Activated CD8-positive, alpha-beta T cell treated with anti-CD3 and anti-CD28 coated beads, Interleukin-2, amount 10 ng/mL, durations not matched to agents 7 days and 5 days (primary cell): ENCODE data around the gene TXLNB. TPM values are rescaled to one million over a fixed set of nuclear protein-coding genes. Genes with fewer than 3 reads are reported as not detected.
"Not testable (repeated sequence)": the region's sequence is repeated elsewhere in the genome, so short reads cannot be mapped to it uniquely, and the experiment has no call there.

Experiments used
- ATAC-seq: fragments of 150-1000 bp; cut with Tn5 transposase; one replicate; pipeline ENCODE4 v1.10.0; 2021; ENCODE audit warnings: moderate library complexity
- CTCF ChIA-PET: fragments of 350-600 bp; sonication (Branson Sonifier 250); formaldehyde crosslinking; loops from one replicate; lab custom pipeline; 2021; ENCODE audit warnings: antibody characterized with exemption; lab: Charles Lee
- POLR2A ChIA-PET: fragments of 350-600 bp; sonication (Branson Sonifier 250); formaldehyde crosslinking; loops from one replicate; lab custom pipeline; 2021; ENCODE audit warnings: antibody characterized with exemption; lab: Charles Lee
- DNase-seq: peaks from one replicate; pipeline ENCODE4 v3.0.0-alpha.2; 2020
- H3K27ac Mint-ChIP-seq: one replicate; pipeline ENCODE4 v1.8.0; 2021; ENCODE audit warnings: mild to moderate bottlenecking, mixed read lengths
- H3K27me3 Mint-ChIP-seq: one replicate; pipeline ENCODE4 v1.8.0; 2021; ENCODE audit warnings: low read depth, mixed read lengths
- H3K36me3 Mint-ChIP-seq: one replicate; pipeline ENCODE4 v1.8.0; 2021; ENCODE audit warnings: low read depth, mixed read lengths
- H3K4me1 Mint-ChIP-seq: one replicate; pipeline ENCODE4 v1.8.0; 2021; ENCODE audit warnings: low read depth, mixed read lengths
- H3K4me3 Mint-ChIP-seq: one replicate; pipeline ENCODE4 v1.8.0; 2021; ENCODE audit warnings: mild to moderate bottlenecking, mixed read lengths
- H3K9me3 Mint-ChIP-seq: one replicate; pipeline ENCODE4 v1.8.0; 2022; ENCODE audit warnings: mixed read lengths; ENCODE audit not compliant: insufficient read depth
- total RNA-seq, 2 experiments: library from RNA; stranded (reverse); gene quantifications; one replicate each; pipeline ENCODE4 v1.2.3, GENCODE V29; 2021

TXLNB gene
- total RNA-seq, 2 experiments from 2014 or later, result 0.37 to 0.65 TPM

- CTCF ChIA-PET, result interaction anchor here (1.1 kb wide), 1 partner anchor 18 kb away, joined by 3 read pairs; no protein-coding TSS in a partner anchor
- Mint-ChIP-seq H3K4me3 (no peak overlapping the region), H3K9me3 (peaks cover 5% of the 10 kb centered on the region), H3K4me1 (peaks cover 7% of the 10 kb centered on the region), H3K36me3 (no peaks in the 10 kb centered on the region), H3K27ac (no peak overlapping the region), H3K27me3 (no peaks in the 10 kb centered on the region)
- POLR2A ChIA-PET, result interaction anchor here (1.7 kb wide), 1 partner anchor 21 kb away, joined by 5 read pairs; no protein-coding TSS in a partner anchor
- DNase-seq (no peak), ATAC-seq (no peak)
Observed at GRCh38 chr6:139311831-139312230, 20.0 kb upstream of the TXLNB start.

GRCh38 chr6:139308936-139309603 is 17.3 kb upstream of the TXLNB start:
- DNase-seq, result no peak
- ChIA-PET CTCF (no interaction called here), POLR2A (no interaction called here)
- Mint-ChIP-seq H3K9me3 (no peaks in the 10 kb centered on the region), H3K27me3 (peaks cover 4% of the 10 kb centered on the region), H3K27ac (no peak overlapping the region), H3K4me1 (no peaks in the 10 kb centered on the region), H3K4me3 (no peak overlapping the region), H3K36me3 (no peaks in the 10 kb centered on the region)
- no peak for ATAC-seq

- peaks cover 4% of the 10 kb centered on the region for H3K27me3 Mint-ChIP-seq
- no peaks in the 10 kb centered on the region for H3K36me3 Mint-ChIP-seq
- ATAC-seq (no peak), DNase-seq (no peak)
- no peak overlapping the region for H3K4me3 Mint-ChIP-seq
- POLR2A ChIA-PET, result no interaction called here
- no peaks in the 10 kb centered on the region for H3K9me3 Mint-ChIP-seq
- no peak overlapping the region for H3K27ac Mint-ChIP-seq
- no peaks in the 10 kb centered on the region for H3K4me1 Mint-ChIP-seq
- CTCF ChIA-PET, result no interaction called here
Observed at GRCh38 chr6:139308286-139308916, 16.6 kb upstream of the TXLNB start.

GRCh38 chr6:139306291-139306981 is 14.6 kb upstream of the TXLNB start:
- no peaks in the 10 kb centered on the region for H3K9me3 Mint-ChIP-seq
- peaks cover 6% of the 10 kb centered on the region for H3K27me3 Mint-ChIP-seq
- CTCF ChIA-PET, result interaction anchor here (1.5 kb wide), 1 partner anchor 30 kb away, joined by 5 read pairs; no protein-coding TSS in a partner anchor
- H3K4me3 Mint-ChIP-seq, result no peak overlapping the region
- no peaks in the 10 kb centered on the region for H3K36me3 Mint-ChIP-seq
- DNase-seq, result no peak
- no peak overlapping the region for H3K27ac Mint-ChIP-seq
- no peak for ATAC-seq
- no peaks in the 10 kb centered on the region for H3K4me1 Mint-ChIP-seq
- POLR2A ChIA-PET, result interaction anchor here (1.1 kb wide), 1 partner anchor 14 kb away, joined by 3 read pairs; the partner anchor contains the start of gene TXLNB

GRCh38 chr6:139303185-139303584 is 11.4 kb upstream of the TXLNB start:
- Mint-ChIP-seq H3K27me3 (peaks cover 6% of the 10 kb centered on the region), H3K36me3 (no peaks in the 10 kb centered on the region), H3K27ac (no peak overlapping the region), H3K9me3 (no peaks in the 10 kb centered on the region), H3K4me3 (no peak overlapping the region), H3K4me1 (no peaks in the 10 kb centered on the region)
- CTCF ChIA-PET, result interaction anchor here (2.3 kb wide), 1 partner anchor 11 kb away, joined by 10 read pairs; the partner anchor contains the start of gene TXLNB
- POLR2A ChIA-PET, result no interaction called here
- ATAC-seq (no peak), DNase-seq (no peak)

- ChIA-PET CTCF (no interaction called here), POLR2A (no interaction called here)
- Mint-ChIP-seq H3K4me1 (peaks cover 15% of the 10 kb centered on the region), H3K9me3 (peaks cover 7% of the 10 kb centered on the region), H3K27me3 (no peaks in the 10 kb centered on the region), H3K36me3 (no peaks in the 10 kb centered on the region), H3K4me3 (no peak overlapping the region), H3K27ac (no peak overlapping the region)
- ATAC-seq, result no peak
- DNase-seq, result no peak
Observed at GRCh38 chr6:139297921-139298320, 6.1 kb upstream of the TXLNB start.

GRCh38 chr6:139296927-139297326 is 5.1 kb upstream of the TXLNB start:
- no peak for ATAC-seq
- DNase-seq, result no peak
- no peaks in the 10 kb centered on the region for H3K36me3 Mint-ChIP-seq
- H3K9me3 Mint-ChIP-seq, result peaks cover 7% of the 10 kb centered on the region
- no peak overlapping the region for H3K4me3 Mint-ChIP-seq
- no peaks in the 10 kb centered on the region for H3K27me3 Mint-ChIP-seq
- ChIA-PET POLR2A (no interaction called here), CTCF (interaction anchor here (0.8 to 1.5 kb wide), 3 partner anchors 27 to 306 kb away, joined by 3 to 4 read pairs (median 3); no protein-coding TSS in a partner anchor)
- H3K4me1 Mint-ChIP-seq, result peaks cover 25% of the 10 kb centered on the region
- no peak overlapping the region for H3K27ac Mint-ChIP-seq

- POLR2A ChIA-PET, result no interaction called here
- CTCF ChIA-PET, result interaction anchor here (1.2 to 1.5 kb wide), 2 partner anchors 26 to 69 kb away, joined by 3 to 4 read pairs; no protein-coding TSS in a partner anchor
- Mint-ChIP-seq H3K36me3 (no peaks in the 10 kb centered on the region), H3K4me3 (no peak overlapping the region), H3K27ac (no peak overlapping the region), H3K27me3 (no peaks in the 10 kb centered on the region), H3K9me3 (peaks cover 7% of the 10 kb centered on the region), H3K4me1 (peaks cover 34% of the 10 kb centered on the region)
- ATAC-seq, result no peak
- DNase-seq, result no peak
Observed at GRCh38 chr6:139295901-139296300, 4.1 kb upstream of the TXLNB start.

GRCh38 chr6:139294090-139294489 is 2.3 kb upstream of the TXLNB start:
- no peaks in the 10 kb centered on the region for H3K27me3 Mint-ChIP-seq
- H3K27ac Mint-ChIP-seq, result no peak overlapping the region
- peaks cover 2% of the 10 kb centered on the region for H3K36me3 Mint-ChIP-seq
- no peak for DNase-seq
- ChIA-PET POLR2A (no interaction called here), CTCF (interaction anchor here (0.6 to 2.9 kb wide), 2 partner anchors 8 to 24 kb away, joined by 3 to 10 read pairs; no protein-coding TSS in a partner anchor)
- no peak overlapping the region for H3K4me3 Mint-ChIP-seq
- no peak for ATAC-seq
- H3K9me3 Mint-ChIP-seq, result peaks cover 7% of the 10 kb centered on the region
- H3K4me1 Mint-ChIP-seq, result peaks cover 47% of the 10 kb centered on the region

- not testable (repeated sequence) for H3K9me3 Mint-ChIP-seq, DNase-seq, H3K27me3 Mint-ChIP-seq, H3K27ac Mint-ChIP-seq, H3K36me3 Mint-ChIP-seq, H3K4me3 Mint-ChIP-seq, ATAC-seq
- ChIA-PET POLR2A (interaction anchor here (3.3 to 3.9 kb wide), 2 partner anchors 31 to 81 kb away, joined by 26 to 35 read pairs; partner anchors contain the start of gene CITED2), CTCF (interaction anchor here (1.9 to 3.5 kb wide), 5 partner anchors 9 to 74 kb away, joined by 5 to 36 read pairs (median 10); no protein-coding TSS in a partner anchor)
- peaks cover 47% of the 10 kb centered on the region for H3K4me1 Mint-ChIP-seq
Observed at GRCh38 chr6:139293230-139293629, 1.4 kb upstream of the TXLNB start.

GRCh38 chr6:139290787-139291311 is 949 bp downstream of the TXLNB start:
- Mint-ChIP-seq H3K9me3 (peaks cover 5% of the 10 kb centered on the region), H3K27ac (peak overlapping the region; percentile 98), H3K4me1 (peaks cover 45% of the 10 kb centered on the region), H3K27me3 (no peaks in the 10 kb centered on the region), H3K4me3 (peak overlapping the region; percentile 68), H3K36me3 (peaks cover 2% of the 10 kb centered on the region)
- ChIA-PET POLR2A (interaction anchor here (0.6 to 3.9 kb wide), 16 partner anchors 12 to 247 kb away, joined by 3 to 35 read pairs (median 4); partner anchors contain the start of gene CITED2), CTCF (interaction anchor here (0.7 to 3.5 kb wide), 18 partner anchors 11 to 181 kb away, joined by 3 to 36 read pairs (median 4); no protein-coding TSS in a partner anchor)
- DNase-seq, result peak; percentile 61
- peak; percentile 72 for ATAC-seq
